Upper lobe of left lung (tissue), 4 donors: ENCODE measurements around the gene ADCYAP1R1.

Source experiments
- CTCF ChIP-seq, 6 experiments: fragments of 450-650 bp in 4 of 6; fragments of 200-600 bp in 2 of 6; sonication (generic) in 2 of 6; IDR thresholded peaks; one replicate each; pipeline ENCODE4 v1.5.1; 2016 to 2019; ENCODE audit warnings: antibody characterized with exemption in 6 of 6
- EP300 ChIP-seq, 4 donors: sonication (generic); formaldehyde crosslinking; IDR thresholded peaks; one replicate each; pipeline ENCODE4 v1.5.1; 2017; ENCODE audit warnings: antibody characterized with exemption in 4 of 4, control low read depth in 2 of 4
- POLR2A ChIP-seq, 4 donors: fragments of 450-650 bp; IDR thresholded peaks; one replicate each; pipeline ENCODE4 v1.5.1; 2016 to 2017; ENCODE audit warnings: antibody characterized with exemption in 4 of 4, mild to moderate bottlenecking in 2 of 4
- POLR2AphosphoS5 ChIP-seq, 2 donors: sonication (generic); formaldehyde crosslinking; IDR thresholded peaks; one replicate each; pipeline ENCODE4 v1.5.1; 2017; ENCODE audit warnings: antibody characterized with exemption in 2 of 2

DNA sequence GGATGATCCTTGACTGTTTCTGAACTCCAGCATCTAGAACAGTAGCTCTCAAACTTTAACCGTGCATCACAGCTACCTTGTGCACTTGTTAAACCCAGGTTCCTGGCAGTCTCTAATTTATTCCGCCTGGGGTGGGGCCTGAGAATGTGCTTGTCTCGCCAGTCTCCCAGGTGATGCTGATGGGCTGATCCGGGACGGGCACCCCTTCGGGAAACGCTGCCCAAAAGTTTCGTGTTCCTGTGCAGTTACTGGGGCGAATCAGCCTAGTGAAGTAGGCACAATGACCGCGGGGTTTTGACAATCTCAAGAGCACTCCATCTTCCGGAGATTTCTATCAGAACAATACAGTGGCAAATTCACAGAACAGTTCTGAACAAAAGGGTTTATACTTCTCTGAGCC lies 29.9 kb downstream of the ADCYAP1R1 start:
- TF ChIP-seq CTCF (IDR thresholded peaks at IDR 0.05): no peak
- TF ChIP-seq POLR2AphosphoS5 (IDR thresholded peaks at IDR 0.05): no peak
- TF ChIP-seq POLR2A (IDR thresholded peaks at IDR 0.05): no peak
- TF ChIP-seq EP300 (IDR thresholded peaks at IDR 0.05): no peak
